AG04450 (cell line): ENCODE results near the gene TUBB3. TPM values are rescaled to one million over a fixed set of nuclear protein-coding genes. Genes with fewer than 3 reads are reported as not detected.

ENCODE experiments used
- CTCF ChIA-PET: fragments of 300-600, 350-600 bp; formaldehyde crosslinking; extraction: SDS; loops from one replicate; lab custom pipeline; 2022; ENCODE audit warnings: antibody characterized with exemption, inconsistent platforms; lab: Charles Lee
- POLR2A ChIA-PET: fragments of 350-600 bp; formaldehyde crosslinking; extraction: SDS; loops from one replicate; lab custom pipeline; 2021; ENCODE audit warnings: antibody characterized with exemption, inconsistent platforms; lab: Yijun Ruan, JAX
- DNase-seq: peaks from one replicate; pipeline ENCODE4 v3.0.0-alpha.2; 2011; ENCODE audit warnings: low read depth, low spot score
- H3K27ac ChIP-seq: one replicate; pipeline ENCODE4 v1.5.1; 2012; ENCODE audit warnings: low read depth, low read length, control low read depth
- H3K27me3 ChIP-seq: one replicate; pipeline ENCODE4 v1.6.0; 2012; ENCODE audit warnings: low read length; ENCODE audit not compliant: control insufficient read depth, insufficient read depth
- H3K4me3 ChIP-seq: 2 replicates; pipeline ENCODE4 v1.5.1; 2011; ENCODE audit warnings: mild to moderate bottlenecking, low read depth, low read length, control low read depth
- H3K9me3 ChIP-seq: 2 replicates; pipeline ENCODE4 v1.5.1; 2012; ENCODE audit warnings: low read length; ENCODE audit not compliant: control insufficient read depth, insufficient read depth
- polyA plus RNA-seq: library from polyadenylated mRNA; depleted of rRNA; stranded (reverse); fragments of >200 nt; gene quantifications from 2 replicates; pipeline ENCODE4 v1.2.3, GENCODE V29; 2011
- TF ChIP-seq, protein P1 (sequence below): IDR thresholded peaks from 2 replicates; pipeline ENCODE4 v1.5.1; 2011; ENCODE audit warnings: low read depth, low read length, control low read depth, inconsistent platforms

Gene TUBB3
- polyA plus RNA-seq, 1 experiment, result 129 TPM

DNA sequence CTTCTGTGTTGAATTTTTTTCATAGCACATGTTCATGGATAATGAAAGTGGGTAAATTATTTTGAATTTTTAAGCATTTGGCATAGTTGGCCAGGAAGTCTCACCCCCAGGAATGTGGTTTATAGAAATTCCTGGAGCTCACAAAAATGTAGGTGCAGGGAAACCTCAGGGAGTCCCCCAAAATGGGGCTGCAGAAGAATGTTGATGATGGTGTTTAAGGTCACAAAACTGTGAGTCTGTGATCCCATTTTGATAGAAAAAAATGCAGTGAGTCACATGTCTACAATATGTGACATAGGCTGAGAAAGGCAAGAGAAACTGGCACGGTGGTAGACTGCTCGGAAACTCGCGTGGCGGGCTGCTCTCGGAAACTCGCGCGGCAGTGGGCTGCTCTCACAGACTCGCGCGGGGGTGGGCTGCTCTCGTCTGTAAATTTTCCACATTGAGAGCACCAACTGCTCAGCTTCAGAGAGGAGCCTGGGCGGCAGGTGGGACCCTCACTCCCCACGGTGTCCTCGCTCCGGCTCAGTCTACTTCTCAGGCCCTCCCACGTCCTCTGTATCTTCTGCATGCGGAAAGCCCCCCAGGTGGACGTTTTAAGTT, 23.2 kb upstream of the TUBB3 start:
- CTCF ChIA-PET, result interaction anchor here (1.8 kb wide), 1 partner anchor 10 kb away, joined by 5 read pairs; no protein-coding TSS in a partner anchor
- DNase-seq, result no peak
- Histone ChIP-seq H3K27me3 (no peaks in the 10 kb centered on the region), H3K27ac (no peak overlapping the region), H3K9me3 (peaks cover 3% of the 10 kb centered on the region; the same call in 1 of the 2 replicates), H3K4me3 (no peak overlapping the region)
- TF ChIP-seq, protein P1, sequence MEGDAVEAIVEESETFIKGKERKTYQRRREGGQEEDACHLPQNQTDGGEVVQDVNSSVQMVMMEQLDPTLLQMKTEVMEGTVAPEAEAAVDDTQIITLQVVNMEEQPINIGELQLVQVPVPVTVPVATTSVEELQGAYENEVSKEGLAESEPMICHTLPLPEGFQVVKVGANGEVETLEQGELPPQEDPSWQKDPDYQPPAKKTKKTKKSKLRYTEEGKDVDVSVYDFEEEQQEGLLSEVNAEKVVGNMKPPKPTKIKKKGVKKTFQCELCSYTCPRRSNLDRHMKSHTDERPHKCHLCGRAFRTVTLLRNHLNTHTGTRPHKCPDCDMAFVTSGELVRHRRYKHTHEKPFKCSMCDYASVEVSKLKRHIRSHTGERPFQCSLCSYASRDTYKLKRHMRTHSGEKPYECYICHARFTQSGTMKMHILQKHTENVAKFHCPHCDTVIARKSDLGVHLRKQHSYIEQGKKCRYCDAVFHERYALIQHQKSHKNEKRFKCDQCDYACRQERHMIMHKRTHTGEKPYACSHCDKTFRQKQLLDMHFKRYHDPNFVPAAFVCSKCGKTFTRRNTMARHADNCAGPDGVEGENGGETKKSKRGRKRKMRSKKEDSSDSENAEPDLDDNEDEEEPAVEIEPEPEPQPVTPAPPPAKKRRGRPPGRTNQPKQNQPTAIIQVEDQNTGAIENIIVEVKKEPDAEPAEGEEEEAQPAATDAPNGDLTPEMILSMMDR, result no peak
- POLR2A ChIA-PET, result interaction anchor here (1.4 kb wide), 1 partner anchor 12 kb away, joined by 3 read pairs; no protein-coding TSS in a partner anchor

DNA sequence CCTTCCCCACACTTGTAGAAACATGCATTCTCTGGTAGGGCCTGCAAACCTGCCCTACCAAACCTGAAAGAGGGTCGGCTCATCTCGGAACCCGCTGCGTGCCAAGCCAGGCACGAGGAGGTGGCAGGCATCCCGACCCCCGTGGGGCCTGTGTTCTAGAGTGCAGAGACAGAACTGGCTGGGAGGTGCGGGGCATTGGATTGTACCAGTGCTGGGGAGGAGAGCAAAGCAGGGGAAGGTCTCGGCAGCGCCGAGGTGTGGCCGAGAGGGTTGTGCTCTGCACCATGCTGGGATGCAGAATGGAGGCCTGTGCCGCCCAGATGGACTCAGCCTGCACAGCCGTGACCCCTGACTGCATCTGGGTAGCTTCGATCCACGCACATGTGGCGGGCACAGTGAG, 22.3 kb upstream of the TUBB3 start:
- CTCF ChIA-PET, result no interaction called here
- no peak for DNase-seq
- Histone ChIP-seq H3K27ac (no peak overlapping the region), H3K27me3 (no peaks in the 10 kb centered on the region), H3K9me3 (peaks cover 10% of the 10 kb centered on the region; the same call in 1 of the 2 replicates), H3K4me3 (no peak overlapping the region)
- TF ChIP-seq, protein P1, result no peak
- POLR2A ChIA-PET, result interaction anchor here (1.4 kb wide), 1 partner anchor 13 kb away, joined by 3 read pairs; no protein-coding TSS in a partner anchor

DNA sequence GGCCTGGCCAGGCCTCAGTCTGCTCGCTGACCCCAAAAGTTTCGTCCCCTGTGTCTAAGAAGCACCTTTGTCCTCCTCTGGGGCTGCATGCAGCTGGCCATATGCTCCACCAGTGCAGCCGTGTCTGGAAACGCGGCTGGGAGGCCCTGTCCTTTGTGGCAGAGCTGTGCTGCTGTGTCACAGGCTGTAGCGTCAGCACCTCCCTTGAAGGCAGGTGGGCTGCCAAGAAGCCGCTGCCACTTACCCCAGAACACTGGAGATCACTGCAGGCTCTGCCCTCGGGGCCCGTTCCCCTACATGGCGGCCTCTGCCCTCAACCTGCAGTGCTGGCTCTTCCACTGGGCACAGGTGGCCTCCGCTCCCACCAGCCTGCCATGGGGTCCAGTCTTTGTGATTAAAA, 20.2 kb upstream of the TUBB3 start:
- TF ChIP-seq, protein P1, result no peak

DNA sequence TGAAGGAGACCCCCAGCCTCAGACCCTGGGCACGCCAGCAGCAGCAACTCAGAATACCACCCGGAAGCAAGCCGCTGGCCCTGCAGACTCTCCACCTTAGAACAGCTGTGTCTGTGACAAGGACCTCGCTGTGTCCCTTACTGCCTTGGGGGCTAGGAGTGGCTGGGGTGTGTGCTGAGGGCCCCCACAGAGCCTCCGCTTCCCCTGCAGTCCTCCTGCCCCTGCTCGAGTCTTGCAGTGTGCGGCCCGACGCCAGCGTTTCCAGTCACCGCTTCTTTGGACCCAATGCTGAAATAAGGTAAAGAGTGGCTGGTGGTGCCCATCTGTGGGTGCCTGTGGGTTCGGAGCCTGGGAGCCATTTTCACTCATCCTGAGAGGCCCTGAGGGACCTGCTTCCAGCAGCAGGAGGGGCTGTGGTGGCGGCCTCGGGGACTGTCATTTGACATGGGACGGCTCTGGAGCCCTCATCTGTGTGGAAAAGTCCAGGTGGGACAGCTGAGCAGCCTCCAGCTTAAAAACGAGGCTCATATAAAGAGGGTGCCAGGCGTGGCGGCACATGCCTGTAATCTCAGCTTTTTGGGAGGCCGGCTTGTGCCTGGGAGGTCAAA, 19.1 kb upstream of the TUBB3 start:
- CTCF ChIA-PET, result no interaction called here
- Histone ChIP-seq H3K4me3 (no peak overlapping the region), H3K9me3 (peaks cover 27% of the 10 kb centered on the region), H3K27ac (no peak overlapping the region), H3K27me3 (no peaks in the 10 kb centered on the region)
- TF ChIP-seq, protein P1, result no peak
- POLR2A ChIA-PET, result no interaction called here
- DNase-seq, result no peak

More for the DNA sequence above, 20.2 kb upstream of the TUBB3 start:
- Histone ChIP-seq H3K27ac (no peak overlapping the region), H3K27me3 (no peaks in the 10 kb centered on the region), H3K4me3 (no peak overlapping the region), H3K9me3 (peaks cover 27% of the 10 kb centered on the region)
- ChIA-PET POLR2A (interaction anchor here (0.9 kb wide), 1 partner anchor 19 kb away, joined by 3 read pairs; no protein-coding TSS in a partner anchor), CTCF (no interaction called here)
- DNase-seq, result no peak
